ENCODE results near the gene FNBP1.

FNBP1 gene

GRCh38 chr9:129875181-129875611 lies 167.8 kb downstream of the FNBP1 start:
- DNase-seq (ENCODE audit: low spot score) = peak; percentile 34

- no peak for DNase-seq (ENCODE audit: low spot score)
Observed at GRCh38 chr9:129874261-129875101, 168.5 kb downstream of the FNBP1 start.

DNA sequence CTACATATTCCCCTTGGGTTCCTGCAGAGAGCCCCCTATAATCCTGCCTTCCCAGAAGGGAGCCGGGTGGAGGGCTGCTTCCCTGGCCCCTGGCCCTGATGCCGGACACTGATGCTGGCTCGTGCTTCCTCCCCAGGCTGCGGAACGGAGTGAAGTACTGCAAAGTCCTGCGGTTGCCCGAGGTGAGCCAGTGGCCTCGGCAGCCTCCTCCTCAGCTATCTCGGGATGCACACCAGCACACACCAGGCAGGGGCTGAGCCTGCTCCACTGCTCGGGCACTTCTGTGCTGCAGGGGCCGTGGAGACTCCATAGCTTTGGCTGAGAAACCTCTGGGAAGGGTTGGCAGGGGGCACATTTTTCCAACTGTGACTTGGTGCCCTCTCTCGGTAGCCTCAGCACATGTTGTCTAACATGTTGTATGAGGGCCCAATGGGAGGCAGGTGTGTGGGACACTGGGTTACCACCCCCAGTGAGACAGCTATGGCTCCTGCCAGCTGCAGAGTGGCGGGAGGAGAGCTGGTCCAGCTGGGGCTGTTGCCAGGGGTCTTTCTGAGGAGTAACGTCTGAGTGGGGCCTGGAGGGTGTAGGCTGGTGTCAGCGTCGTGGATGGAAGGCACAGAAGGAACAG lies 169.3 kb downstream of the FNBP1 start:
- no peak for DNase-seq (ENCODE audit: low spot score)

DNA sequence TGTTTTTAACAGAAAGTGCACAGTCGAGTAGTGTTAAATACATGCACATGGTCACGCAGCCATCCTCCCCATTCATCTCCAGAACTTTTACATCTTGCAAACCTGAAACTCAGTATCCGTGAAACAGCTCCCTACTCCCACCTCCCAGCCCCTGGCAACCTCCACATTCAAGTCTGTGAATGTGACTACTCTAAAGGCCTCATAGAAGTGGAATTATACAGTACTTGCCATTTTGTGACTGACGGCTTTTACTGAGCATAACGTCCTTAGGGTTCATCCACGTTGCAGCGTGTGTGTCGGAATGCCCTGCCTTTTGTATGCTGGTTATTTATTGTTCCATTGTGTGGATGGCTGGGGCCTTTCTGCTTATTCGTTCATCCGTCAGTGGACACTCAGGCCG lies 171.9 kb downstream of the FNBP1 start:
- DNase-seq (ENCODE audit: low spot score) = no peak

DNA sequence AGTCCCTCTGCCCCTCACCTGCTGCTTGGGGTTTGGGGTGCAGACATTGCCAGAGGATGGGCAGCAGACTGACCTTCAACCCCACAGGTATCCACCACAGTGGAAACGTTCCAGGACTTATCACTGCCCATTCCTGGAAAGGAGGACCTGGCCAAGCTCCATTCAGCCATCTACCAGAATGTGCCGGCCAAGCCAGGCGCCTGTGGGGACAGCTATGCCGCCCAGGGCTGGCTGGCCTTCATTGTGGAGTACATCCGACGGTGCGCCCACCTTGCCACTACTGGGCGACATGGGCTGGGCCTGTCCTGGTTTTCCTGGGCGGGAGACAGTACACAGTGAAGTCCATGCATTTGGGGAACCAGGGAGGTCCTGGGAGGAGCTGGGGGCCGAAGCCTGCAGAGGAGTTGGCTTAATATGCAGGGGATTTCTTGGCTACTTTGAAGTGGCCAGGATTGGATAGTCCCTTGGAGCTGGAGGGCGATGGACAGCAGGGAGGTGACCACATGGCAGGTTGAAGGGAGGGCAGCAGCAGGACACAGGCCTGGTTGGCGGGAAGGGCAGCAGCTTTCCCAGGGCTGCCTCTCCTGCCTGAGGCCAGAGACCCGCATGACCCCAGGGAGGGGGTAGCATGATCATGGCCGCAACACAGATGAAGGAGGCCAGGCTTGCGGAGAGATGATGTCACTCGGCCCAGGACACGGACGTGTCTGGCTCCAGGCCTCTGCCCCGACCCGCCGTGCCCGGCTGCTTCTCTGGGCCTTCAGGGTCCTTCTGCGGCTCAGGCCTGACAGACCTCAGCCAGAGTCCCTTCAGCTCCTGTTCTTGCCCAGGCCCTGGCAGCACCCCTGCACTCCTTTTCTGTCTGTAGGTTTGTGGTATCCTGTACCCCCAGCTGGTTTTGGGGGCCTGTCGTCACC lies 173.1 kb downstream of the FNBP1 start:
- DNase-seq (ENCODE audit: low spot score) = no peak

GRCh38 chr9:129868872-129869486 lies 174.0 kb downstream of the FNBP1 start:
- no peak for DNase-seq (ENCODE audit: low spot score)

DNA sequence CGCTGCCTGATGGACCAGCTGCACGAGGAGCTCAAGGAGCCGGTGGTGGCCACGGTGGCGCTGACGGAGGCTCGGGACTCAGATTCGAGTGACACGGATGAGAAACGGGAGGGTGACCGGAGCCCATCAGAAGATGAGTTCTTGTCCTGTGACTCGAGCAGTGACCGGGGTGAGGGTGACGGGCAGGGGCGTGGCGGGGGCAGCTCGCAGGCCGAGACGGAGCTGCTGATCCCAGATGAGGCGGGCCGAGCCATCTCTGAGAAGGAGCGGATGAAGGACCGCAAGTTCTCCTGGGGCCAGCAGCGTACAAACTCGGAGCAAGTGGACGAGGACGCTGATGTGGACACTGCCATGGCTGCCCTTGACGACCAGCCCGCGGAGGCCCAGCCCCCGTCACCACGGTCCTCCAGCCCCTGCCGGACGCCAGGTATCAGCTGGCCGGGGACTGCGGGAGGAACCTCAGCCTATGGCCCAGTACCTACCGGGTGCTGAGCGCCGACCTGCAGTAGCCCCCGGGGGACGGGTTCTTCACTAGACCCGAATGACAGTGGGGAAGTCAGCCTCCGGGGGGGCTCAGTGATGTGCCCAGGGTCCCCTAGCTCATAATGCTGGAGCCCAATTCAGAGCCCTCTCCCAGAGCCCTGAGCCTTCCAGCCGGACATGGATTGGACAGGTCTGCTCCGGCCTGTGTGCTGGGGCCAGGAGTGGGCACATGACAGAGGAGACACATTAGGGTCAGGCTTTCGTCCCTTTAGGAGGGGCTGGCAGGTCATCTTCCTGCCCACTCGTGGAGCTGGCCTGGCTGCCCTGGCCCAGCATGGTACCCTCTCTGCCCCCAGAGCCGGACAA lies 174.7 kb downstream of the FNBP1 start:
- no peak for DNase-seq (ENCODE audit: low spot score)

- DNase-seq (ENCODE audit: low spot score) = no peak
Observed at GRCh38 chr9:129867136-129868022, 175.6 kb downstream of the FNBP1 start.

- DNase-seq (ENCODE audit: low spot score) = no peak
Observed at GRCh38 chr9:129866394-129867135, 176.4 kb downstream of the FNBP1 start.

DNA sequence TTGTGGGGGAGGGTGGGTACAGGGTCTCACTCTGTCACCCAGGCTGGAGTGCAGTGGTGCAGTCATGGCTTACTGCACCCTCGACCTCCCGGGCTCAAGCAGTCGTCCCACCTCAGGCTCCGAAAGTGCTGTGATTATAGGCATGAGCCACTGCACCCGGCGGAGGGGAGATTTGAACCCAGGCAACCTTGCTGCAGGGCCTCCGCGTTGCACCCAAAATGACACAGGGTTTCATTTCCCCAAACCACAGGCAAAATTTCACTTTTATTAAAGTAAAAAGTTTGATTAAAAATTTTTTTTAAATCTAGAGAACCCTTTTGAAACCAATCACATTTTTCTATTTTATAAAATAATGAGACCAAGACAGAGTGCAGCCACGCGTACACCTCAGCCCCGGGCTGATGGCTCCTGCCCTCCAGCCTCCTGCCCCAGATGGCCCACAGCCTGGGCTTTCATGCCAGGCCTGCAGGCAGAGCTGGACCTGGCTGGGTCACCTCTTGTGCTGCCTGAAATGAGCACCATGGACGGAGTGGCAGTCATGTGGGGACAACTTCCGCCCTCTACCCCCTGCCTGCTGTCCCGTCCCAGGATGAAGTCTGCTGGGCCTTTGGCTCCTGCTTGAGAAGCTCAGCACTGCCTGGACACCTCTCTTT lies 177.2 kb downstream of the FNBP1 start:
- no peak for DNase-seq (ENCODE audit: low spot score)

DNA sequence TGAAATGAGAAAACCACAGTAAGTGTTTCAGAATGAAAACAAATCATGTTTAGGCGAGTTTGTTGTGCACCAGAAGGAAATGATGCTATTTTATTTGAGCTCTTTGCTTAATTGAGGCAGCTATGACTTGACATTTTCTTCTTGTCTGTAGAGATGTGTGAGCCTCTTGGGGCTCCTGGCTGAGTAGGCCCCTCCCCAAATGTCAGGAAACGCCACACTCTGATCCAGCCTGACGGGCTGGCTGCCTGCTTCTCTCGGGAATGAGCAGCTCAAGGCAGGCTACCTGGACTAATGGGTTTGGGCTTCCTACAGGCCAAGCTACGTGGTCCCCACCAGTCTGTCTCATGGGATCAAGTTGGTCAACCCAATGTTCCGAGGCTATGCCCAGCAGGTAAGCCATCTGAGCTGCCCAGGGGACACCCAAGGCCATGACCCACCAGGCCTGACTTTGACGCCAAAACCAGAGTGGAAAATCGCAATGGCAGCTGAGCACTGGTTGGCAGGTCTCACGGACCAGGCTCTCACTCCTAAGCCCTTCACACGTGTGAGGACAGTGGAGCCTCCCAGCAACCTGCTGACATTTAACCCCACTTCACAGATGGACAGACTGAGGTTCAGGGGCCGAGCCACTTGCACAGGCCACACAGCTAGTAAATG lies 177.9 kb downstream of the FNBP1 start:
- DNase-seq (ENCODE audit: low spot score) = no peak

DNA sequence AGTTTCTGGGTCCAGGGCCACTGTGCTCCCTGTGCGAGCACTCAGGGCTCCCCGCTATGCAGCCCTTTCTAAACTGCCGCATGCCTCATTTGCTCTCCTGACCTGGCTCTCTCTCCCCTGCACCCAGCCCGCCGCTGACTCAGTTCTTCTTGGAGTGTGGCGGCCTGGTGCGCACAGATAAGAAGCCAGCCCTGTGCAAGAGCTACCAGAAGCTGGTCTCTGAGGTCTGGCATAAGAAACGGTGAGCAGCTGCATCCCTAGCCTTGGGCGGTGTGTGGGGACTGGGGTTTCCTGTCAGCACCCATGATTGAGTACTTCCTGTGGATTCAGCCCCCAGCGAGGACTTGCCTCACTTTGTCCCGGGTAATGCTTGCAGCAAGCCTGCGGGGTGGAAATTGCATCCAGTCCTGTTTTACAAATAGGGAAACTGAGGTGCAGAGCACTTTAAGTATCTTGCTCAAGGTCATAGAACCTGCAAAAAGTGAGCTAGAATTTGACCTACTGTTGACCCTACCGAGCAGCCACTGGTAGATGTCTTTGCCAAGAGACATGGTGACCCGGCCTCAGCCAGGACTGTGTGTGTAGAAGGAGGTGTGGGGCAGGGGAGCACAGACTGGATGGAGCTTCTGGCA lies 179.8 kb downstream of the FNBP1 start:
- no peak for DNase-seq (ENCODE audit: low spot score)

- DNase-seq (ENCODE audit: low spot score) = no peak
Observed at GRCh38 chr9:129861447-129861827, 181.6 kb downstream of the FNBP1 start.

DNA sequence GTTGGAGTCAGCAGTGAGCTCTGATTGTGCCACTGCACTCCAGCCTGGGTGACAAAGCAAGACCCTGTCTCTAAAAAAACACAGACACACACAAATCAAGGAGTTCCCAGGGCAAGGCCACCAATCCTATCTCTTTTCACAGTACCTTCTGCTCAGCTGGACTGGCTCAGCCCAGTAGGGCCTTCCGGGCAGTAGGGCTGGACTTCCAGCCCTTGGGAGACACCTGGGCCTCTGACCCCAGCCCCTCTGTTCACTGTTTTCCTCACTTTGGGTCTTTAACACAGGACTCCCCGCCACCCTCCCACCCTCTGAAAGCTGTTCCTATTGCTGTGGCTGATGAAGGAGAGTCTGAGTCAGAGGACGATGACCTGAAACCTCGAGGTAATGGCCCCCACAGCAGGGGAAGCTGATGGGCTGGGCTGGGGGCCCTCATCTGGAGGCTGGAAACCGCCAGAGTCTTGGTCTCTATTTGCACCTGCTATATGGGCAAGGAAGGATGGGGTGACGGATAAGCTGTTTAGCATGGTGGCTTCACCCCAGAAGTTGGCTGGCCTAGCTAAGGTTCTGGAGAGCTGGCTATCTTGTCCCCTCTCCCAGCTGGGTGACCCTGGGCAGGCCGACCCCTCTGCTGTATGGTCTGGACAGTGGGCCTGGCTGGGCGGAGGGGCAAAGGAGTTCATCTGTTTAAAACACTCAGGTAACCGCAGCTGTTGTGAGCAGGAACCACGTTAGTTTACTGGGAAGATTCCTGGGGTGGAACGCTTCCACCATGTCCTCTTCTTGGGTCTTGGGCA lies 182.1 kb downstream of the FNBP1 start:
- DNase-seq (ENCODE audit: low spot score) = no peak

GRCh38 chr9:129858167-129858962 lies 184.6 kb downstream of the FNBP1 start:
- no peak for DNase-seq (ENCODE audit: low spot score)

- no peak for DNase-seq (ENCODE audit: low spot score)
Observed at GRCh38 chr9:129857207-129857606, 185.8 kb downstream of the FNBP1 start.

All from HuH-7 (cell line).